Erythroblast (primary cell): Measurements from ENCODE around the gene C4orf36.

ENCODE experiments used
- GATA1 ChIP-seq: IDR thresholded peaks from 2 replicates; pipeline ENCODE4 v1.6.1; 2011; ENCODE audit warnings: low read depth, mild to moderate bottlenecking, control low read depth, low read length, moderate library complexity
- POLR2A ChIP-seq: IDR thresholded peaks from 2 replicates; pipeline ENCODE4 v1.6.1; 2011; ENCODE audit warnings: mild to moderate bottlenecking, low read length

- peak; percentile 68 for TF ChIP-seq POLR2A
- no peak for TF ChIP-seq GATA1
These were observed 43.9 kb upstream of the C4orf36 start for GRCh38 chr4:86935853-86936733.
